Activated T-cell treated with anti-CD3 and anti-CD28 coated beads, Interleukin-2, amount 50 U/mL, for 72 hours (primary cell): ENCODE measurements around the gene GADL1. TPM values are rescaled to one million over a fixed set of nuclear protein-coding genes. Genes with fewer than 3 reads are reported as not detected.

Source experiments
- ATAC-seq, 2 donors: fragments of 150-1000 bp; cut with Tn5 transposase; replicated peaks in 1 of 2; 2 replicates each; pipeline ENCODE4 v1.10.0; 2021; ENCODE audit warnings: moderate library complexity in 2 of 2, mild to moderate bottlenecking in 1 of 2
- DNase-seq, 2 donors: peaks; one replicate each; pipeline ENCODE4 v3.0.0; 2021 to 2022; ENCODE audit warnings: mixed read lengths in 1 of 2
- H3K27ac Mint-ChIP-seq: one replicate; pipeline ENCODE4 v1.8.0; 2022; ENCODE audit warnings: mild to moderate bottlenecking, moderate library complexity, mixed read lengths
- H3K27me3 Mint-ChIP-seq: one replicate; pipeline ENCODE4 v1.8.0; 2022; ENCODE audit warnings: low read depth, mixed read lengths
- H3K36me3 Mint-ChIP-seq, 2 donors: one replicate each; pipeline ENCODE4 v1.8.0; 2022; ENCODE audit warnings: mixed read lengths in 2 of 2, mild to moderate bottlenecking in 1 of 2; ENCODE audit not compliant: insufficient read depth in 2 of 2
- H3K4me1 Mint-ChIP-seq: one replicate; pipeline ENCODE4 v1.8.0; 2022; ENCODE audit warnings: low read depth, mixed read lengths
- H3K4me3 Mint-ChIP-seq, 2 donors: one replicate each; pipeline ENCODE4 v1.8.0; 2022; ENCODE audit warnings: mild to moderate bottlenecking in 2 of 2, mixed read lengths in 2 of 2, moderate library complexity in 2 of 2
- H3K9me3 Mint-ChIP-seq, 2 donors: one replicate each; pipeline ENCODE4 v1.8.0; 2022; ENCODE audit warnings: mixed read lengths in 2 of 2
- total RNA-seq, 2 donors: library from RNA; stranded (reverse); gene quantifications; one replicate each; pipeline ENCODE4 v1.2.3, GENCODE V29; 2022

The GADL1 gene
- total RNA-seq, 2 donors from 2014 or later: not detected

- H3K9me3 Mint-ChIP-seq: no peaks in the 10 kb centered on the region
Measured at GRCh38 chr3:30698549-30698948, 195.9 kb downstream of the GADL1 start.

DNA sequence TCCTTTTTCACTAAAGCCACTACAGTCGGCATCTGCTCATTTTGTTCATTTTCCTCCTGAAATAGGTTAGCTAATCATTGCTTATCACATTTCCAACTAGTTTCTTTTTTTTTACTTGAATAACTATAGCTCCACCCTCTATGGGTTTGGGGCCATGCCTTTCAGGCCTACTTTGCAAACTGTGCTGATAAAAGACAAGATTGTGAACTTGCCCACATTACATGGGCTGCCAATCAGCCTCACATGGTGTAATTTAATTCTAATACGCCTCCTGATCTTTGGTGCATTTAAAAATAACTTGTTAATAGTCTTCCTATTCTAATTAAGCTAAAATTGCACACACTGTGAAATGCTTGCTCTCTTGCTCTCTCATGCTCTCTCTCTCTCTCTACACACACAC, 197.6 kb downstream of the GADL1 start:
- H3K4me3 Mint-ChIP-seq: no peak overlapping the region
- H3K27ac Mint-ChIP-seq: peak overlapping the region; percentile 85
- H3K27me3 Mint-ChIP-seq: no peaks in the 10 kb centered on the region
- peaks cover 33% of the 10 kb centered on the region for H3K4me1 Mint-ChIP-seq
- DNase-seq (no peak), ATAC-seq (no peak)
- no peaks in the 10 kb centered on the region for H3K9me3 Mint-ChIP-seq
- H3K36me3 Mint-ChIP-seq: peaks cover 12 to 36% of the 10 kb centered on the region in 2 donors

More at GRCh38 chr3:30698549-30698948, 195.9 kb downstream of the GADL1 start:
- Mint-ChIP-seq H3K4me1 (peaks cover 25% of the 10 kb centered on the region), H3K27ac (peak overlapping the region; percentile 39), H3K4me3 (no peak overlapping the region), H3K36me3 (peaks cover 8 to 27% of the 10 kb centered on the region in 2 donors), H3K27me3 (no peaks in the 10 kb centered on the region)
- ATAC-seq (no peak), DNase-seq (no peak)

DNA sequence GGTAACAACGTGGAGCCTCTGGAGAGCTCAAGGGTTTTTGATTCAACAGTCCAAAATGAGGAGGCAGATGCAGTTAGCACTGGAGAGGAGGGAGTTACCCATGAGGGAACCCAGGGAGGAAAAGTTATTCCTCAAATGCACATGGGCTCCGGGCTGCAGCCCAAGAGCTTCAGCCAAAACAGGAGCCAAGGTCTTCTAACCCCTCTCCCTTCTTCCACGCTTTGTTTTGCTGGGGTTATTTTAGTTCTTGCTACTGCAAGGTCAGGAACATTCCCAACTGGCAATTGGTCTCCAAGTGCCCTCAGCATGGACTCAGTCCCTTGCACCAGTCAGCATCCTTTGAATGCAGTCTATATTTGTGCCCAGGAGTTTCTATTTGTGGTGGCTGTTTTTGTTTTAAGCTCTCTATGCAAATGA, 198.1 kb downstream of the GADL1 start:
- no peak overlapping the region for H3K4me3 Mint-ChIP-seq
- peaks cover 34% of the 10 kb centered on the region for H3K4me1 Mint-ChIP-seq
- no peak for DNase-seq
- no peaks in the 10 kb centered on the region for H3K27me3 Mint-ChIP-seq
- no peak overlapping the region for H3K27ac Mint-ChIP-seq
- H3K9me3 Mint-ChIP-seq: no peaks in the 10 kb centered on the region
- ATAC-seq: no peak
- H3K36me3 Mint-ChIP-seq: peaks cover 12 to 38% of the 10 kb centered on the region in 2 donors

GRCh38 chr3:30695302-30696061, 199.0 kb downstream of the GADL1 start:
- ATAC-seq (no peak), DNase-seq (no peak)
- H3K27me3 Mint-ChIP-seq: no peaks in the 10 kb centered on the region
- H3K4me3 Mint-ChIP-seq: no peak overlapping the region
- peaks cover 42% of the 10 kb centered on the region for H3K4me1 Mint-ChIP-seq
- H3K9me3 Mint-ChIP-seq: no peaks in the 10 kb centered on the region
- H3K27ac Mint-ChIP-seq: peak overlapping the region; percentile 54
- H3K36me3 Mint-ChIP-seq: peaks cover 14 to 45% of the 10 kb centered on the region in 2 donors

- Mint-ChIP-seq H3K27ac (peak overlapping the region; percentile 30), H3K27me3 (no peaks in the 10 kb centered on the region), H3K4me1 (peaks cover 50% of the 10 kb centered on the region), H3K9me3 (no peaks in the 10 kb centered on the region), H3K36me3 (peaks cover 14 to 50% of the 10 kb centered on the region in 2 donors), H3K4me3 (no peak overlapping the region)
- DNase-seq: no peak
- no peak for ATAC-seq
Measured at GRCh38 chr3:30694668-30695067, 199.8 kb downstream of the GADL1 start.

DNA sequence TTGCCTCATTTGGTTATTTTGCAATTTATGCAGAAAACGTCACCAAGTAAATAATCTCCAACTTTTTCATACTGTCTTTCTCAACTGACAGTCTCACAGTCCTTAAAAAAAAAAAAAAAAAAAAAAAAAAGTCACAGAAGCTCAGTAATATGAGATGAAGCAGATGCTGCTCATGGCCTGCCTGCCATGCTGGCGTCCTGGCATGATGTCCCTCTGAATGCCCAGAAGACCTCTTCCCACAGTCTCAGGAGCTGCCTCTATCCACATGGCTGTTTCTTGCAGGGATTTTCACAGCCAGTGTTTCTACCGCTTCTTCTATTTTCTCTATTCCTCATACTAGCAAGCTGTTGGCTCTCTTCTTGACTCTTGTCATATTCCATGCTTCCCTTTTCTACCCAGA, 200.3 kb downstream of the GADL1 start:
- ATAC-seq: no peak
- Mint-ChIP-seq H3K4me1 (peaks cover 54% of the 10 kb centered on the region), H3K27ac (peak overlapping the region; percentile 30), H3K9me3 (no peaks in the 10 kb centered on the region), H3K36me3 (peaks cover 17 to 52% of the 10 kb centered on the region in 2 donors), H3K27me3 (no peaks in the 10 kb centered on the region), H3K4me3 (no peak overlapping the region)
- no peak for DNase-seq

GRCh38 chr3:30693470-30694120, 200.9 kb downstream of the GADL1 start:
- Mint-ChIP-seq H3K4me1 (peaks cover 60% of the 10 kb centered on the region), H3K9me3 (no peaks in the 10 kb centered on the region), H3K27me3 (no peaks in the 10 kb centered on the region), H3K36me3 (peaks cover 17 to 56% of the 10 kb centered on the region in 2 donors), H3K4me3 (no peak overlapping the region), H3K27ac (peak overlapping the region; percentile 48)
- ATAC-seq: peak; percentile 74 to 76
- peak; percentile 35 to 36 for DNase-seq

DNA sequence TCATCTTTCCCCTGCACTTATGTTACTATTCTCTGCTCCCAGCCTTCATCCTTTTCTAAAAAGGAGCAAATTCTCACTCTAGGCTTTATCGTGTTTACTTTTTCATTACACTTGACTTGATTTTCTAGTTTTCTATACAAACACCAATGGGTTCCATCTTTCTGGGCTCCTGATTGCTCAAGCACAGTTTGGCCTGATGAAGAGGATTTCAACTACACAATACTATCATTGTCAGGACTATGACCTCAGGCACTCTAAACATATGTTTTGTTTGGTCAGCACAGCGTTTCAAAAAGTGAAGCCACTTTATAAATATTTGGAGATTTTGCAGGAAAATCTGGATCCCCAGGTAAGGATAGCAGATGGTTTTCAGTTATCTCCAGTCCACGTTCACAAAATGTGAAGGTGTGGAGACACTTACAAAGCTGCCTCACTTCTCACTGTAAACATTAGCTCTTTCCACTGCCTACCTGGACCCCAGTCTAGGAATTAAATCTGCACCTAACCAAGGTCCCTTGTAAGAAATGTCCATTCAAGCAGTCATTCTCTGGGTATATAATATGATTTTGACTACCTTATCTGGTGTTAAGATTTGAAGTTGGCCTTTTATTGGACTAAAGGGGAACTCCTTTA, 201.8 kb downstream of the GADL1 start:
- Mint-ChIP-seq H3K4me3 (no peak overlapping the region), H3K9me3 (no peaks in the 10 kb centered on the region), H3K36me3 (peaks cover 23 to 60% of the 10 kb centered on the region in 2 donors), H3K27ac (peak overlapping the region; percentile 97), H3K4me1 (peaks cover 69% of the 10 kb centered on the region), H3K27me3 (no peaks in the 10 kb centered on the region)
- DNase-seq (no peak), ATAC-seq (no peak)

- H3K4me3 Mint-ChIP-seq: no peak overlapping the region
- ATAC-seq (no peak), DNase-seq (no peak)
- H3K4me1 Mint-ChIP-seq: peaks cover 70% of the 10 kb centered on the region
- no peaks in the 10 kb centered on the region for H3K9me3 Mint-ChIP-seq
- no peaks in the 10 kb centered on the region for H3K27me3 Mint-ChIP-seq
- no peak overlapping the region for H3K27ac Mint-ChIP-seq
- H3K36me3 Mint-ChIP-seq: peaks cover 24 to 58% of the 10 kb centered on the region in 2 donors
Measured at GRCh38 chr3:30691944-30692343, 202.5 kb downstream of the GADL1 start.

- no peak for DNase-seq
- Mint-ChIP-seq H3K4me1 (peaks cover 75% of the 10 kb centered on the region), H3K4me3 (no peak overlapping the region), H3K27ac (peak overlapping the region; percentile 58), H3K36me3 (peaks cover 26 to 59% of the 10 kb centered on the region in 2 donors), H3K27me3 (no peaks in the 10 kb centered on the region), H3K9me3 (no peaks in the 10 kb centered on the region)
- no peak for ATAC-seq
Measured at GRCh38 chr3:30691249-30691880, 203.1 kb downstream of the GADL1 start.

DNA sequence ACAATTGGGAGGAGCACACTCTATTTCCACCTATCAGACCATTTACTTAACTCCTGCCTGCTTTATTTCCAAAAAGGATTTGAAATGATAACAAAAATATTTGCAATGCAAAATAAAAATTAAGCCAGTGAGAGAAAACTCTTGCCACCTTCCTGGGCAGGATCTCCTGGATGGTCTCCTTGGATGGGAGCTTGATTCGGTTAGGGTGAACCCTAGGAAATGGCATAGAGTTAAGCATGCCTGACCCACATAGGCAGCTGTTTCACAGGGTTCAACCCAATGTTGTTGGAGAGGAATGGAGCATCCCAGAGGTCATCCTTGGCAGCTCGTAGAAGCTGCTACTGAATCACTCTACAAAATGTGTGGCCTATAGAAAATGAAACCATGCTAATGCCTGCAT, 204.3 kb downstream of the GADL1 start:
- peaks cover 25 to 61% of the 10 kb centered on the region in 2 donors for H3K36me3 Mint-ChIP-seq
- peaks cover 77% of the 10 kb centered on the region for H3K4me1 Mint-ChIP-seq
- H3K9me3 Mint-ChIP-seq: no peaks in the 10 kb centered on the region
- no peak for ATAC-seq
- peak overlapping the region in 1 of 2 donors; percentile 20 for H3K4me3 Mint-ChIP-seq
- peak overlapping the region; percentile 47 for H3K27ac Mint-ChIP-seq
- no peak for DNase-seq
- no peaks in the 10 kb centered on the region for H3K27me3 Mint-ChIP-seq

GRCh38 chr3:30688776-30689641, 205.5 kb downstream of the GADL1 start:
- Mint-ChIP-seq H3K27ac (peak overlapping the region; percentile 97), H3K4me3 (peak overlapping the region; percentile 70 to 81), H3K4me1 (peaks cover 80% of the 10 kb centered on the region), H3K36me3 (peaks cover 22 to 56% of the 10 kb centered on the region in 2 donors), H3K9me3 (no peaks in the 10 kb centered on the region), H3K27me3 (no peaks in the 10 kb centered on the region)
- peak; percentile 79 to 83 for ATAC-seq
- DNase-seq: peak in 1 of 2 donors; percentile 25
